ENCODE data around the gene JAKMIP2.
"Not testable (repeated sequence)": the region's sequence is repeated elsewhere in the genome, so short reads cannot be mapped to it uniquely, and the experiment has no call there.

The JAKMIP2 gene

DNA sequence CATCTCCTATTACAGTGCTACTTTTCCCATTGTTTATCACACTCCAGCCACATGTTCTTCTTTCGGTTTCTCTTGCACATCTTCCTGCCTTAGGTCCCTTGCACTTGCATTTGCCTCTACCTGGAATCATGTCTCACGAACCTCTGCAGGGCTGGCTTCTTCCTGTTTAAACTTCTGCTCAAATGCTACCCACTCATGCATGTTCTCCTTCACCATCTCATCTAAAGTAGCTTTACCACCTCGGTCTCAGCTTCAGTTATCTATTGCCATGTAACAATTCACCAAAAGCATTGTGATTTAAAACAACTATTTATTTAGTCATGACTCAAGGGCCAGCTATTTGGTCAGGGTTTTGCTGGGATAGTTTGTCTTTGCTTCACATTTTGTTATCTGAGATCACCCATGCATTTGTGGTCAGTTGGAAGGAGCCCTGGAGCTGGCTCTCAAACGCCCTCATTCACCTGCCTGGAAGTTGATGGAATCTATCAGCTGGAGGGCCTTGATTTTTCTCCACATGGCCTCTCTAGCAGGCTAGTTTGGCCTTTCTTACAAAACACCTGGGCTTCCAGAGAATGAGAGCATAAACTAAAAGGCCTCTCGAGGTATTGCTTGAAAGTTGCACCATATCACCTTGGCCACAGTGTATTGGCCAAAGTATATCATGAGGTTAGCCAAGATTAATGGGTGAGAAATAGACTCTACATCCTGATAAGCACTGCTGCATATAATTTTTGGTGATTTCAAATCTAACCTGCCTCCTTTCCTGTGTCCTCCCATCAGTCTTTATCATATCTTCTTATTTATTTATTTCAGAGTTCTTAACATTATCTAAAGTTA is 27.5 kb upstream of the JAKMIP2 start:
- H3K27ac ChIP-seq (ENCODE audit: low read length): no peak overlapping the region
- H3K4me1 ChIP-seq (ENCODE audit: control insufficient read depth, low read depth, low read length): no peaks in the 10 kb centered on the region
- H3K36me3 ChIP-seq (ENCODE audit: control insufficient read depth, low read depth, low read length): no peaks in the 10 kb centered on the region
- no peak overlapping the region for H3K4me3 ChIP-seq (ENCODE audit: low read length)
- no peak overlapping the region for H3K9ac ChIP-seq (ENCODE audit: low read length)
- no peaks in the 10 kb centered on the region for H3K27me3 ChIP-seq (ENCODE audit: control insufficient read depth, insufficient read depth, low read length)
- no peaks in the 10 kb centered on the region for H3K9me3 ChIP-seq (ENCODE audit: control insufficient read depth, low read depth, low read length)

DNA sequence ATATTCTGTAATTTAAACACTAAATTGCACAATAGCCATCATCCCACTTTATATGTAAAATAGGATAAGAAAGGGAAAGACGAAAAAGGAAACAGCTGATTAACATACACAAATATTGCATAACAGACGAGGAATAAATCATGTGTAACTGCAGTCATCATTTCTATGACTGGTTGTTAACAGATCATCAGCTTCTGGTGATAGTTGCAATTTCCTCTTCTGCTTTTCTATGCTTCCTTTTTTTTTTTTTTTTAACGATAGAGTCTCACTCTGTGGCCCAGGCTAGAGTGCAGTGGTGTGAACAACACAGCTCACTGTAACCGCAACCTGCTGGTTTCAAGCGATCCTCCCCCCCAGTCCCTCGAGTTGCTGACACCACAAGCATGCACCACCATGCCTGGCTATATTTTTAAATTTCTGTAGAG is 22.5 kb upstream of the JAKMIP2 start:
- no peak overlapping the region for H3K9ac ChIP-seq (ENCODE audit: low read length)
- H3K9me3 ChIP-seq (ENCODE audit: control insufficient read depth, low read depth, low read length): no peaks in the 10 kb centered on the region
- H3K27ac ChIP-seq (ENCODE audit: low read length): no peak overlapping the region
- H3K4me1 ChIP-seq (ENCODE audit: control insufficient read depth, low read depth, low read length): no peaks in the 10 kb centered on the region
- H3K36me3 ChIP-seq (ENCODE audit: control insufficient read depth, low read depth, low read length): no peaks in the 10 kb centered on the region
- no peaks in the 10 kb centered on the region for H3K27me3 ChIP-seq (ENCODE audit: control insufficient read depth, insufficient read depth, low read length)
- H3K4me3 ChIP-seq (ENCODE audit: low read length): no peak overlapping the region

DNA sequence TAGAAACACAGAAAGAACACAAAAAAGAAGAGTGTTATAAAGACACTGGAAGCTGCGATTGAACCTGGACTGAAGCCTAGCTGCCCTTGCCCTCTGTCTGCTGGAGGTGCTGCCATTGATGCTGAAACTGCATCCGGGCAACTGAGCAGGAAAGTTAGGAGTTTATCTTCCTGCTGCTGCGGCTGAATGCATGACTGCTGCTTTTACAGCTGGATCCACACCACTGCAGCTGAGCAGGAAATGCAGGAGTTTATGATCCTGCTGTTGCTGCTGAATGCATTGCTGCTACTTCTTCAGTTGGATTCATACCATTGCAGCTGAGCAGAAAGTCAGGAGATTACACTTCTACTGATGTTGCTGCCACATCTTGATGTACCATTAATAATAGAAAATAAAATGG is 21.8 kb upstream of the JAKMIP2 start:
- Histone ChIP-seq H3K27ac (ENCODE audit: low read length) (no peak overlapping the region), H3K4me3 (ENCODE audit: low read length) (no peak overlapping the region), H3K36me3 (ENCODE audit: control insufficient read depth, low read depth, low read length) (no peaks in the 10 kb centered on the region), H3K9me3 (ENCODE audit: control insufficient read depth, low read depth, low read length) (no peaks in the 10 kb centered on the region), H3K9ac (ENCODE audit: low read length) (no peak overlapping the region), H3K4me1 (ENCODE audit: control insufficient read depth, low read depth, low read length) (no peaks in the 10 kb centered on the region), H3K27me3 (ENCODE audit: control insufficient read depth, insufficient read depth, low read length) (no peaks in the 10 kb centered on the region)

DNA sequence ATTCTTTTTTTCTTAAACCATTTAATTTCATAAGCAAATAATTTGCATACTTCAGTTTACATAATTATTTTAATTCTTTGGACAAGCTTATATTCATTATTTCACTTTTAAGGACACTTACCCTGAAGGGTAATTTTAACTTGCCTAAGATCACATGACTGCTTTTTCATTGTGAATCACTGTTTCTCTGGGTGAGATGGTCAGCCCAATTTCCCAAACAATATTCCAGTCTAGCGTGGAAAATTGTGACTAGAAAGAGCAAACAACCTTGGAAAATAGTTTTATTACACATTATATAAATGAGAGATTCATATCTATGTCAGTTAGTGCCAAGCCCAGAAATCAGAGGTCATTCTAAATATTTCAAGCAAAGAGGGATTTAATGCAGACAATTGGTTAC is 21.4 kb upstream of the JAKMIP2 start:
- Histone ChIP-seq H3K9ac (ENCODE audit: low read length) (no peak overlapping the region), H3K36me3 (ENCODE audit: control insufficient read depth, low read depth, low read length) (no peaks in the 10 kb centered on the region)

DNA sequence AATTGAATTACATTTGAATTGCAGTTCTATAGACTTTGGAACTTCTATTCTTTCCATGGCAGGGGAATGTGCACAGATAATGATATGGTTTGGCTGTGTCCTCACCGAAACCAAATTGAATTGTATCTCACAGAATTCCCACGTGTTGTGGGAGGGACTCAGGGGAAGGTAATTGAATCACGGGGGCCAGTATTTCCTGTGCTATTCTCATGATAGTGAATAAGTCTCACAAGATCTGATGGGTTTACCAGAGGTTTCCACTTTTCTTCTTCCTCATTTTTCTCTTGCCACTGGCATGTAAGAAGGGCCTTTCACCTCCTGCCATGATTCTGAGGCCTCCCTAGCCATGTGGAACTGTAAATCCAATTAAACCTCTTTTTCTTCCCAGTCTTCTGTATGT is 20.6 kb upstream of the JAKMIP2 start:
- not testable (repeated sequence) for H3K9me3 ChIP-seq (ENCODE audit: control insufficient read depth, low read depth, low read length); H3K9ac ChIP-seq (ENCODE audit: low read length); H3K27me3 ChIP-seq (ENCODE audit: control insufficient read depth, insufficient read depth, low read length); H3K4me3 ChIP-seq (ENCODE audit: low read length); H3K4me1 ChIP-seq (ENCODE audit: control insufficient read depth, low read depth, low read length); H3K36me3 ChIP-seq (ENCODE audit: control insufficient read depth, low read depth, low read length); H3K27ac ChIP-seq (ENCODE audit: low read length)

More for the DNA sequence above, 21.4 kb upstream of the JAKMIP2 start:
- Histone ChIP-seq H3K4me3 (ENCODE audit: low read length) (no peak overlapping the region), H3K27me3 (ENCODE audit: control insufficient read depth, insufficient read depth, low read length) (no peaks in the 10 kb centered on the region), H3K27ac (ENCODE audit: low read length) (no peak overlapping the region), H3K4me1 (ENCODE audit: control insufficient read depth, low read depth, low read length) (no peaks in the 10 kb centered on the region), H3K9me3 (ENCODE audit: control insufficient read depth, low read depth, low read length) (no peaks in the 10 kb centered on the region)

DNA sequence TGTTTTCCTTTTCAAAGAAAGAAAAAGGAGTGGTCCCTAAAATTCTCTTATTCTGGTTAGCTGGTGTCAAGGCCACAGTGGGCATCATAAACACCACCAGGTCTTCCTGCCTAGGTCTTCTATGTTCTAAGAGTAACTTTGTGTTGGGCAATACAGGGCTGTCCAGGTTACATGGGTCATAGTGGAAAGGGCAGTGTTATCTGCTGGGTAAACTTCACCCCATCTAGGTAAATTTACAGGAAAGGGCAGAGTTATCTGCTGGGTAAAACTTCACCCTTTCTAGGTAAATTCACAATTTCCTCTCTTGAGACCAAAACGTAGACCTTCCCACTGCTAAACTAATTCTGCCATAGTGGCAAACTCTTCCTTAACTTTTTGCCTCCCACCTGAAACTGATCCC is 18.9 kb upstream of the JAKMIP2 start:
- Histone ChIP-seq H3K4me1 (ENCODE audit: control insufficient read depth, low read depth, low read length) (no peaks in the 10 kb centered on the region), H3K4me3 (ENCODE audit: low read length) (no peak overlapping the region), H3K36me3 (ENCODE audit: control insufficient read depth, low read depth, low read length) (no peaks in the 10 kb centered on the region), H3K27me3 (ENCODE audit: control insufficient read depth, insufficient read depth, low read length) (no peaks in the 10 kb centered on the region), H3K9ac (ENCODE audit: low read length) (no peak overlapping the region), H3K9me3 (ENCODE audit: control insufficient read depth, low read depth, low read length) (no peaks in the 10 kb centered on the region), H3K27ac (ENCODE audit: low read length) (no peak overlapping the region)

DNA sequence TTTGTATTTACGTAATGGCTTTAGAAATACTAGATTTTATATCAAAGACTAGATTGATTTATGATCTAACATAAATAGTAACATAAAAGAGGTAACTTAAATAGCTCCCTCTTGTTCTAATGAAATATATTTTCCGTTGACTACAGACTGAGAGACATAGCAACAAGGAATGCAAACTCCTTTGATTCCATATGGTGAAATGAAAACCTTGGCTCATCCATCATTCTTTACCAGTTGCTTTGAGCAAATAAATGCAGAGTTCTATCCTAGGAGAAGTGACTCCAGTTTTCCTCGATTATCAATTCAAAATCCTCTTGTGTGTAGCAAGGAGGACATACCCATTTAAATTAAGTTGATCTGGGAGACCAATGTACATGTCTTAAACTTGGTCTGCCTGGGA is 18.0 kb upstream of the JAKMIP2 start:
- Histone ChIP-seq H3K4me1 (ENCODE audit: control insufficient read depth, low read depth, low read length) (no peaks in the 10 kb centered on the region), H3K4me3 (ENCODE audit: low read length) (no peak overlapping the region), H3K9me3 (ENCODE audit: control insufficient read depth, low read depth, low read length) (no peaks in the 10 kb centered on the region), H3K27me3 (ENCODE audit: control insufficient read depth, insufficient read depth, low read length) (no peaks in the 10 kb centered on the region), H3K27ac (ENCODE audit: low read length) (no peak overlapping the region), H3K36me3 (ENCODE audit: control insufficient read depth, low read depth, low read length) (no peaks in the 10 kb centered on the region), H3K9ac (ENCODE audit: low read length) (no peak overlapping the region)

DNA sequence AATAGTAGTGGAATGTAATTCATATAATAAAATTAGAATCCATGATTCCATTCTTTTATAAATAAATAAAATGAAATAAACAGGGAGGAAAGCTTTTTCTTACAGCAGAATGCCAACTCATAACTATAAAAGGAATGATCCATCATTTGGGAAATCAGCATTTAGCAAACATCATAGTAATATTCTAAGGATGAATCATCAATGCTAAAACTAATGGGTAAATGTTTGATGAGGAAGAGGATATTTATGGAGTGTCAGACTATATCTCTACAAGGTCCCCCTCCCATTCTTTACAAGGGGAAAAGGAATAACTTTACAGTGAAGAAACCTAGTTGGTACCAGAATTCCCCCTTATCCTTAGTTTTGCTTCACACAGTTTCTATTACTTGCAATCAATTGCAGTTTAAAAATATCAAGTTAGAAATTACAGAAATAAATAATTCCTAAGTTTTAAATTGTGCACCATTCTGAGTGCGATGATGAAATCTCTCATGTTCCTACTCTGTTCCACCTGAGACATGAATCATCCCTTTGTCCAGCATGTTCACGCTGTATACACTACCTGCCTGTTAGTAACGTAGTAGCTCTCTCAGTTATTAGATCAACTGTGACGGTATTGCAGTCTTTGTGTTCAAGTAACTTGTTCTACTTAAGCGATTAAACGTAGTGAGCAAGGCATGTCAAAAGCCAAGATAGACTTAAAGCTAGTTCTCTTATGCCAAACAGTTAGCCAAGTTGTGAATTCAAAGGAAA is 14.2 kb upstream of the JAKMIP2 start:
- Histone ChIP-seq H3K4me3 (ENCODE audit: low read length) (no peak overlapping the region), H3K4me1 (ENCODE audit: control insufficient read depth, low read depth, low read length) (no peaks in the 10 kb centered on the region), H3K9me3 (ENCODE audit: control insufficient read depth, low read depth, low read length) (no peaks in the 10 kb centered on the region), H3K27ac (ENCODE audit: low read length) (no peak overlapping the region), H3K27me3 (ENCODE audit: control insufficient read depth, insufficient read depth, low read length) (no peaks in the 10 kb centered on the region), H3K9ac (ENCODE audit: low read length) (no peak overlapping the region), H3K36me3 (ENCODE audit: control insufficient read depth, low read depth, low read length) (no peaks in the 10 kb centered on the region)

DNA sequence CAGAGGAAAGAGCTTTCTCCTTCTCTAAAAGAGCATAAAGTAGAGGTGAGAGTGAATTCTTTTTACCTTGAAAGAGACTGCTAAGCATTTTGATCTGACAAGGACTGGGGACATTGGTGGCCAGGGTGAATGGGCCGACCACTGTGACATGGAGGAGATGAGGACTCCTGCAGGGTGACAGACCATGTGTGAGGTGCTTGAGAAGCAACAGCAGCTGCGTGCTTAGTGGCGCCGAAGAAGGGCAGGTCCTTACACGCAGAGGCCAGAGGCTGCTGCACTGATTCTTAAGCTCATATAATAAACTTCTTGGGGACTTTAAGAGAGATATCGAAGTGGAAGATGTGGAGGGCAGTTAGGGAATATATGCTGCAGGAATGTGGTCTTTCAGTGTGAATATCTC is 8.7 kb upstream of the JAKMIP2 start:
- Histone ChIP-seq H3K9ac (ENCODE audit: low read length) (no peak overlapping the region), H3K4me3 (ENCODE audit: low read length) (no peak overlapping the region), H3K9me3 (ENCODE audit: control insufficient read depth, low read depth, low read length) (no peaks in the 10 kb centered on the region), H3K36me3 (ENCODE audit: control insufficient read depth, low read depth, low read length) (no peaks in the 10 kb centered on the region), H3K27ac (ENCODE audit: low read length) (no peak overlapping the region), H3K4me1 (ENCODE audit: control insufficient read depth, low read depth, low read length) (no peaks in the 10 kb centered on the region), H3K27me3 (ENCODE audit: control insufficient read depth, insufficient read depth, low read length) (no peaks in the 10 kb centered on the region)

DNA sequence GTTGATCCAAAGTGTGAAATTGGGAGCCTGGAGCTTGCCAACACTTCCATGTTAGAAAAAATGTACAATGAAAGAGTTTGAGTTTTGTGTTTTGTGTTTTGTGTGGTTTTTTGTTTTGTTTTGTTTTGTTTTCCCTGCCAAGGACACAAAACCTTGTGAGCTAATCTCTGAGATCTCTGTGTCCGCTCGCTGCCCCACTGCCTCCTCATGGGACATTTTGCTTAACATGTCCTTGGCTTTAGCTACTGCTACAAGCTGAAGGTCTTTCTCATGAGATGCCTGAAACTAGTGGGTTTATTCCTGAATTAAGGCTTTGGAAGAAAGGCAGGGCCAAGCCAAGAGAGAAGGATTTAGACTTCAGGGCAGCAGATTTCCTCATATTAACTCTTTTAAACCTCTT is 7.3 kb upstream of the JAKMIP2 start:
- no peak overlapping the region for H3K4me3 ChIP-seq (ENCODE audit: low read length)
- H3K27ac ChIP-seq (ENCODE audit: low read length): no peak overlapping the region
- no peaks in the 10 kb centered on the region for H3K9me3 ChIP-seq (ENCODE audit: control insufficient read depth, low read depth, low read length)
- H3K9ac ChIP-seq (ENCODE audit: low read length): no peak overlapping the region
- no peaks in the 10 kb centered on the region for H3K36me3 ChIP-seq (ENCODE audit: control insufficient read depth, low read depth, low read length)
- no peaks in the 10 kb centered on the region for H3K27me3 ChIP-seq (ENCODE audit: control insufficient read depth, insufficient read depth, low read length)
- no peaks in the 10 kb centered on the region for H3K4me1 ChIP-seq (ENCODE audit: control insufficient read depth, low read depth, low read length)

DNA sequence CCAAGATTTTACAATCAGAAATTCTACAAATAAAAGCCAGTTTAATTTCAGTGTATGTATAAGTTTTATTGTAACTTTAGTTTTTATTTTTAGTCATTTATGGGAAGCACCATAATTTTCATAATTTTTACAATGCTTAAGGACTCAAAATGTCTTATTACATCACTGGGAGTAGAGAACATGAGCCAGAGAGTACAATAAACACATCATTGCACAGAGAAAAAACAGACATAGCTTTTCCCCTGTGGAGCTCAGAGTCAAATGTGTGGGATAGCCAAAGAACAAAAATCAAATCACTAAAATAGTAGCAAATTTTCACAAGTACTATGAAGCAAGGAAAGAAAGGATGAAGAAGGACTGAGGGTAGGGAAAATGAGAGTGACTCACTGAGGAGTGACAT is 5.5 kb upstream of the JAKMIP2 start:
- Histone ChIP-seq H3K9me3 (ENCODE audit: control insufficient read depth, low read depth, low read length) (no peaks in the 10 kb centered on the region), H3K27me3 (ENCODE audit: control insufficient read depth, insufficient read depth, low read length) (no peaks in the 10 kb centered on the region), H3K27ac (ENCODE audit: low read length) (no peak overlapping the region), H3K4me1 (ENCODE audit: control insufficient read depth, low read depth, low read length) (peaks cover 4% of the 10 kb centered on the region), H3K9ac (ENCODE audit: low read length) (no peak overlapping the region), H3K4me3 (ENCODE audit: low read length) (no peak overlapping the region), H3K36me3 (ENCODE audit: control insufficient read depth, low read depth, low read length) (no peaks in the 10 kb centered on the region)

DNA sequence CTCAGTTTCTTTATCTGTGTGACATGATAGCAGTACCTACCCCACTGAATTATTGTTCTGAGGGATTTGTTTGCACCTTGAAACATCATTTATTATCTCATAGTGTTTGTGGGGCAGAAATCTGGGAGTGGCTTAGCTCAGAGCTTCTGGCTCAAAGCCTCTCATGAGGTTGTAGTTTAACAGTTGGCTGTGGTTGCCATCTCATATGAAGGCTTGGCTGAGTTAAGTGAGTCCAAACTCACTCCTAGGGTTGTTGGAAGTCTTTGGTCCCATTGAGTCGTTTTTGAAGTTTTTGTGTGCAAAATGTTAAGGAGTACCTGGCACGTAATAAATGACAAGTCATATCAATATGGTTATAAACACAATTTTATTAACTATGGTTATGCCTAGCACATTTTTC is 3.6 kb upstream of the JAKMIP2 start:
- Histone ChIP-seq H3K9ac (ENCODE audit: low read length) (no peak overlapping the region), H3K27ac (ENCODE audit: low read length) (no peak overlapping the region), H3K36me3 (ENCODE audit: control insufficient read depth, low read depth, low read length) (no peaks in the 10 kb centered on the region), H3K4me1 (ENCODE audit: control insufficient read depth, low read depth, low read length) (peaks cover 6% of the 10 kb centered on the region), H3K9me3 (ENCODE audit: control insufficient read depth, low read depth, low read length) (no peaks in the 10 kb centered on the region), H3K4me3 (ENCODE audit: low read length) (no peak overlapping the region), H3K27me3 (ENCODE audit: control insufficient read depth, insufficient read depth, low read length) (no peaks in the 10 kb centered on the region)

Data from iPS-18a (cell line).